Activated CD4-positive, alpha-beta T cell treated with anti-CD3 and anti-CD28 coated beads, Interleukin-2, amount 50 U/mL, for 48 hours (primary cell): ENCODE data around the gene HLA-DQB1.
A peak's percentile ranks its signal among the peaks of the same experiment; 100 is the strongest.
"Not testable (repeated sequence)": the region's sequence is repeated elsewhere in the genome, so short reads cannot be mapped to it uniquely, and the experiment has no call there.

Experiments used
- DNase-seq, 2 experiments: peaks; one replicate each; pipeline ENCODE4 v3.0.0-alpha.2; 2020

HLA-DQB1 gene

DNA sequence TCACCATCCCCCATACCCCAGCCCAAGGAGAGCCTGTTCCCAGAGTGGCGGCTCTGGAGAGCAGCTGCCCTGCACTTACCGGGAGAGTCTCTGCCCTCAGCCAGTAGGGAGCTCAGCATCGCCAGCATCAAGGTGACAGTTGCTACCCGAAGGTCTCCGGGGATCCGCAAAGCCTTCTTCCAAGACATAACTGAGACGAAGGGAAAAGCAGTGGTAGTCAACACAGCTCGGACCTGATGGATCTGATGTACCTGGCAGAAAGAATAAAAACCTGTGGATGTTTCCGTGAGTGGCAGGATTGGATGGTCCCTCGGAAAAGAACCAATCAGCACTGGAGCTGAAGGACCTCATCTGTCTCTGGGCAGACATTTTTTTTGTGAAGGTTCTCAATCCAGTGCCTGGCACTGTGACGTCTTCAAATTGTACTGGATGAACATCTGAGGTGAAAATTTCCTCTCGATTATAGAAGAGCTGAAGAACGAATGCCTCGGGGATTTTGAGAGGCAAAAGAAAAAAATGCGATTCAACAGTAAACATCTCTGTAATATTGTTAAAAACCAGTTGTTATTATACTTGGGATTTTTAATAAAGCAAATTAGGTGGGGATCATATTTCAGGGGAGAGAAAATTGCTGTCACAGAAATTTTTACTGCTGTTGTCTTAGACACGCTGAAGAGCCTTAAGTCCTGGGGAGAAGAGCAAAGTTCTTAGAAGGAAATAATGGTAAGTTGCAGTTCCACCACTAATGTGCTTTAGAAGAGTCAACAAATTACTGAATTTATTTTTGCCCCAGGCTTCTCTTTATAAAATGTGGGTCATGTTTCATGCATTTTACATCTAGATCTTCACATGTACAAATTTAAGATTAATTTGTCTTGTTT, at the start of gene HLA-DQB1:
Gene HLA-DQB1 (minus strand): TSS at position 238 of the 881 bp plus-strand sequence. CDS start 50 bp downstream, at position 188.
- DNase-seq, result peak; percentile 10 to 18

DNA sequence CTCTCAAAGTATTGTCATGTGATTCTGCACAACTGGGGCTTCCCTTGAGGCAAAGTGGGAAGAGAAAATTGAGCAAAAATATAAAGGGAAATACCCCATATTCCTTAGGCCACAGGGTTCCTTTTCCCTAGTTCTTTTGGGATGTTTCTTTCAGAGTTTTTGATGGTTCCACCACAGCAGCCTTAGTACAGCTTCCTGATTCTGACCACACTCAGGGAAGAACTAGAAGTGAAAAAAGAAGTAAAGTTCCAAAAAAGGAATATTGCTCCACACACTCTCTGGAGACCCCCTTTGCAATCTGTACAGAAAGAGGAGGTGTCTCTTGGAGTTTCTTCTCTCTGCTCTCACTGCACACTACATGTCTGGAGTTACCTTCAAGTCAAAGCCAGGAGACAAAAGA, 46.8 kb upstream of the HLA-DQB1 start:
- no peak for DNase-seq

DNA sequence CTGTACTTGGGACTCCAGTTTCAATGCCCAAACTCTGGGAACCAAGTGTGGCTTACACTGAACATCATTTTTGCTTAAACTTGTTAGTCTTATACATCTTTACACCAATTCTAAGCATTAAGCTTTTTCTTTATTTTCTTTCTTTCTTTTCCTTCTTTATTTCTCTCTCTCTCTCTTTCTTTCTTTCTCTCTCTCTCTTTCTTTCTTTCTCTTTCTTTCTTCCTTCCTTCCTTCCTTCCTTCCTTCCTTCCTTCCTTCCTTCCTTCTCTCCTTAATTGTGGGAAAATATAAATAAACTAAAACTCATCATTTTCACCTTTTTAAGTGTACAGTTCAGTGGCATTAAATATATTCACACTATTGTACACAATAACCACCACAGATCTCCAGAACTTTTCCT, 43.2 kb upstream of the HLA-DQB1 start:
- DNase-seq, result no peak

DNA sequence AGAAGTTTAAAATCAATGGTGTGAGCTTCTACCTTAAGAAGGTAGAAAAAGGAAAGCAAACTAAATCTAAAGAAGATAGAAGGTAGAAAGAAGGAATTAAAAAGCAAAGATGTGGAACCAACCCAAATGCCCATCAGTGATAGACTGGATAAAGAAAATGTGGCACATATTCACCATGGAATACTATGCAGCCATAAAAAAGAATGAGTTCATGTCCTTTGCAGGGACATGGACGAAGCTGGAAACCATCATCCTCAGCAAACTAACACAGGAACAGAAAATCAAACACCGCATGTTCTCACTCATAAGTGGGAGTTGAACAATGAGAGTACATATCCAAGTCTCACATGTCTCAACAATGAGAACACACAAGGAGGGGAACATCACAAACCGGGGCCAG, 38.7 kb upstream of the HLA-DQB1 start:
- DNase-seq, result not testable (repeated sequence)

DNA sequence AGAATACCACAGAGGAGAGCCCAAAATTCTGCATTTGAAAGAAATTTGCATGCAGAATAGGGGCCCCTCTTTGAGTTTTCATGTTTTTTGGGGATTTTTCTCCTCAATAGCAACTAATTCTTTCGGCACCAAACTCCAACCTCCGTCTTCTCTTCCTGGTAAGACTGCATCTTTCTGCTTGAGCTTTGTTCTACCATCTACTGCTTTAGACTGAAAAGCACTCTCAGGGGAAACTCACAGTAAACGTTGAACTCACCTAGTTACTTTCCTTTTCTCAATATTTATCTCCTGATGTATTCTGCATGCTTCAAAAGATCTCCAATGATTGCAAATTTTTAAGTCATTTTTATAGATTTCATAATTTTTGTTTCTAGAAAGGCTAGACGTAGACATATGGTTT, 36.9 kb upstream of the HLA-DQB1 start:
- no peak for DNase-seq

DNA sequence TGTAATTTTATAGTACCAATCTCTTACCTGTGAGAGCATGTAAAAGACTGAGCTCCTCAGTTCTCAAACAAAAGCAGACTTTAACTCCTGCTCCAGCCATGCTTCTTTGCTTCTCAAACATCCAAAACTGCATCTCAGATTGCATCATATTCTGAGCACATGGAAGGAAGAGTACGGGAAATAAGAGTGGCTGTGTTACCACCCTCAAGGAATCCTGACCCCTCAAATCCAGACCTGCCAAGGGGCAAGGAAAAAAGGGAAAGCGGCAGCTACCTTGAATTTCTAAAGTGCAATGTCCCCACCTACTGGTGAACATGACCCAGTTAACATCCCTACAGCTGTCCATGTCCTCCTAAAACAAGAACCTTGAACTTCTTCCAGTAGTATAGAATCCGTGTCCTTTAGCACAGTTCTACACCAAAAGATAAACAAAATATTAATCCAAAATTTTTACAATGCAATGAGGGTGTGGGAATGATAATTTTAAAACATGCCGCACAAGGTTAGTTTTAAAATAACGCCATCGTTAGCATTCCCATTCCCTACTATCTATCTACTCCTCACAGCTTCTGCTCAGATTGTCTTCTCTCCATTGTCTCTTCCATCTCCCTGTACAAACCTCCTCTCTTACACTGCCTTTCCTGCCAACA, 34.1 kb upstream of the HLA-DQB1 start:
- peak in 1 of 2 experiments; percentile 14 for DNase-seq

DNA sequence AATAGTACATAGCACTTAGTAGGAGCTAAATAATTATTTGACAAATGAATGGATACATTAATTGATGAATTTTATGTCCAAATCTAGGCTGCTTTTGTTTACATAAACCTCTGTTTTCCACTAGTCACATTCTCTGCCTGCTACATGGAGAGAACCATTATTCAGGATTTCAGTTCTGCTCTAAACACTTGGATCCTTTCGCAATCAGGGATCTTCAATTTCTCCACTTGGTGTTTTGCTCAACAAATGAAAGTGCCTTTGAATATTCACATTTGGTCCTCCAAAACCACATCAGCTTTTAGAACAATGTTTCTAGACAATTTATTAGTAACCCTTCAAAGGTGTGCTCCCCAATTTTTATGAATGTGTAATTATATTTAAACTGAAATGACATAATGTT, 30.6 kb upstream of the HLA-DQB1 start:
- DNase-seq, result no peak

DNA sequence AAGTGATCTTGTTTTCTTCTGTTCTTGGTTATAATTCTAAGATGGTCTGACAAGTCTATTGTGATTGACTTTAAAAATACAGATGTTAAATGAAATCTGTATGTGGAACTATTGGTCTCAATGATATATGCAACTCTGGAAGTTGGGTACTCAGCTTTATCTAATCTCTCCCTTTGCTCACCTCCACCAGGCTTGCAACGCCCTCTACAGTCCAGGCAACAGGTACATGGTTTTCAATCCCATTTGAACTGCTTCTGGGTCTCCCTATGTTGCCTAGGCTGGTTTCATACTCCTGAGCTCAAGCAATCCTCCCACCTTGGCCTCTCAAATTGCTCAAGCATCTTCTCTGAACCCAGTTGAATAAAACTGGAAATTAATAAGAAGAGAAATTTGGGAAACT, 25.6 kb upstream of the HLA-DQB1 start:
- DNase-seq, result peak; percentile 41 to 48

DNA sequence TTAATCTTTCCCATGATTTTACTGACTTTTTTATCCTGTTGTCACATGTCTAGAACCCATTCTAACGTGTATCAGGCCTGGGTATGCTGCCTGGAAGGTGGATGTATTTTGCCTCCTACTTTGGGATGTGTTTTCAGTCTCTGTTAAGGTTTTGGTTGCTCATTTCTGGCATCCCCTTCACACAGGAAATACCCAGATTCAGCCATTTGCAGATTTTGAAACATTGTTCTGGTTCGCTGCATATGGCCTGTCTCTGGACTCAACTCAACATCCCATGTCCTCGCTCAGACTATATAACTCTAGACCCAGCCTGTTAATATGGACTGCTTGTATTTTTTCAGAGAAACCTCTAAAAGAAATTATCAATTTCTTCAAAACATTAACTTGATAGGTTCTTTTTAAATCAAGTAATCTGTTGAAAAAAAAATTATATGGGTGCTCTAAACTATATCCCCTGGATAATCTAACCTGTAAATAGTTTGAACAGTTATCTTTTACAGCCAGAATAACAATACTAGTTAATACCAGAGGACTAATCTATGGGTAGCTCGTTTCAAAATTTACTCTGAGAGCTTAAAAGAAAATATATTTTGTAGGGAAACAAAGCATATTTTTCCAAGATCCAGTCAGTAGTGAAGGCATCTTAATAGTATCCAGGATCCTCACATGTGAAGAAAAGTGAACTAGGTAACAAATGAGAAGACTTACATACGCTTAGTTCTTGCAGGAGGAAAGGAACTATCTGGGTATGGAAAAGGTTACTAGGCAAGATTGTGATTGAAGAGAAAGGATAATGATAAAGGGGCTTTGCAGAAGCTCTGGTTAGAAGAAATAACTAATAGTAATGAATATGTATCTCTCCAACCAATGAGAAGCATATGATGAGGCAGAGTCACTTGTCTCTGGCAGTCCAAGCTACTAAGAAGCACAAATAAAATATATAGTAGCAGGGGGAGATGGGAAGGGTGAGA, 23.4 kb upstream of the HLA-DQB1 start:
- no peak for DNase-seq

DNA sequence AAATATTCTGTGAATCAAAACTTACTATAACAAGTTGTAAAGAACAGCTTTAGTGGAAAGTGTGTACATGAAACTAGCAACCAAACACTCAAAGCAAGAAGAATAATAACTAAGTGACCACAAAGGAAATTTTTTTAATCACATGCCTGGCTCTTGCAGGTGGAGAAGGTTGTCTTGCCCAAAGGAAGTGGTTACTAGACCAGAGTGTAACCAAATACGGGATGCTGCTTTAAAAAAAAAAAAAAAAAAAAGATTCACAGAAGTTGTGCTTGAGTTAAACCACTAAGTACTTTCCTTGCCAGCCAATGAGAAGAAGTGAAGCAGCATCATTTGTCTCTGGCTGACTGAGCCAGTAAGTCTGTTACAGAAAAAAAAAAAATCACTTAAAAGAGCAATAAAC, 19.1 kb upstream of the HLA-DQB1 start:
- peak in 1 of 2 experiments; percentile 6 for DNase-seq

DNA sequence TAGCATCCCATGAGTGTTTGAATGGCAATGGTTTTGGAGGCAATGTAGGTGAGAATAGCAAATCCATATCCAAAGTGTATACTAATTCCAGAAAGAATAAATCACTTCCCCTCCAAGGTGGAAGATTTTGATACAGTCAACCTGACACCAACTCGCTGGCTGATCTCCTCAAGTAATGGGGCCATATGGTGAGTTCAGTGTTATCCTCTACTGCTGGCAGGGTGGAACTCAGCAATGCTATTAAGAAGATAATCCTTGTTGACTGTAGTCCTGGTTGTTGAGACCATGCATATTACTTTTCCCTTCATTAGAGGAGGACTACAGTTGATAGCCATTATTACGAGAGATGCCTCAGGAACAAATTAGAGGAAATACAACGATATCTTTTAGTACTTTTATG, 17.8 kb upstream of the HLA-DQB1 start:
- DNase-seq, result no peak

DNA sequence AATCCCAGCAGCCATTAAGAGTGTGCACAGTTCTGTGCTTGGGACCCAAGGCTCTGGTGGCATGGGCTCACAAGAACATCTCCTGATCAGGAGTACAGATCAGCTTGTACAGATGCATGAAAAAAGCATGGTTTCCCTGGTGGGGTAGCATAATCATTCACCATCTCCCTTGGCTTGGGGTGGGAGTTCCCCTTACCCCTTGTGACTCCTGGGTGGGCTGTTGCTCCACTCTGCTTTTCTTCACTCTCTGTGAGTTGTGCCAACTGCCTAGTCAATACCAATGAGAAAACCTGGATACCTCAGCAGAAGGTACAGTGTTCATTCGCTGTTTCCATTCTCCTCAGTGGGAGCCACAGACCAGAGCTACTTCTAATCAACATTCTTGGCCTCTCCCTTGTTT, 13.6 kb upstream of the HLA-DQB1 start:
- DNase-seq, result no peak

DNA sequence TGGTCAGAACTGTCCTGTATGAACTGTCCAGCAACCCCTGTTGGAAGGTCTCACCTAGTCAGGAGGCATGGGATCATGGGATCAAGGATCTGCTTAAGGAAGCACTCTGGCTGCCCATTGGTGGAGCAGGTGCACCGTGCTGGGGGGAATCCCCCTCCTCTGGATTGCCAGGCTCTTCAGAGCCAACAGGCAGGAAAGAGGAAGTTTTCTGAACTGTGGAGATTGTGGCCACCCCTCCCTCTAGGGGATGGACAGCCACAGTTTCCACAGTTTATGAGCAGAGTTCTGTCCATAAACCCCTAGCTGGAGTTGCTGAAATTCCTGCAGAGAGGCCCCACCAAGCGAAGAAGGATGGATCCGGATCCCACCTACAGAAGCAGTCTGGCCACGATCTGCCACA, 13.0 kb upstream of the HLA-DQB1 start:
- DNase-seq, result no peak

DNA sequence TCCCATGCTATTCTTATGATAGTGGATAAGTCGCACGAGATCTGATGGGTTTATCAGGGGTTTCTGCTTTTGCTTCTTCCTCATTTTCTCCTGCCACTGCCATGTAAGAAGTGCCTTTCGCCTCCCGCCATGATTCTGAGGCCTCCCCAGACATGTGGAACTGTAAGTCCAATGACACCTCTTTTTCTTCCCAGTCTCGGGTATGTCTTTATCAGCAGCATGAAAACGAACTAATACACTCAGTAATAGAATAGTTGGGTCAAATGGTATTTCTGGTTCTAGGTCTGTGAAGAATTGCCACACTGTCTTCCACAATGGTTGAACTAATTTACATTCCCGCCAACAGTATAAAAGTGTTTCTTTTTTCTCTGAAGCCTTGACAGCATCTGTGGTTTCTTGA, 7.7 kb upstream of the HLA-DQB1 start:
- not testable (repeated sequence) for DNase-seq

DNA sequence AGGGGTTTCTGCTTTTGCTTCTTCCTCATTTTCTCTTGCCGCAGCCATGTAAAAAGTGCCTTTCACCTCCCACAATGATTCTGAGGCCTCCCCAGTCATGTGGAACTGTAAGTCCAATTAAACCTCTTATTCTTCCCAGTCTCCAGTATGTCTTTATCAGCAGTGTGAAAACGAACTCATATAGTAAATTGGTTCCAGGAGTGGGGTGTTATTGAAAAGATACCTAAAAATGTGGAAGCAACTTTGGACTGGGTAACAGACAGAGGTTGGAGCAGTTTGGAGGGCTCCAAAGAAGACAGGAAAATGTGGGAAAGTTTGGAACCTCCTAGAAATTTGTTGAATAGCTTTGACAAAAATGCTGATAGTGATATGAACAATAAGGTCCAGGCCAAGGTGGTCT, 5.5 kb upstream of the HLA-DQB1 start:
- not testable (repeated sequence) for DNase-seq

DNA sequence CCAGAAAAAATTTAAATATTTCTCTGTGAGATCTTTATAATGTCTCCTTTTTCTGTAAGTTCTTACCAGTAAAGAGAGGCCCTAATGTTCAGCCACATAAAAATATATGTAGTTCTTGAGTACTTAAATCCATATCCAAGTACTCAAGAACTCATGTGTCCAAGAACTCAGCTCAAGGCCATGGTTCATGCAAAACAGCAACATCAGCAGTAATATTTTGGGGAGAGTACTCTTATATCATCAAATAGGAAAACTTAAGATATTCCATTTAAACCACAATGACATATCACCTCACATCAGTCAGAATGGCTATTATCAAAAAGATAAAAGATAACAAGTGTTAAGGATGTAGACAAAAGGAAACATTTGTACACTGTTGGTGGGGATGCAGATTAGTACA, 3.4 kb upstream of the HLA-DQB1 start:
- DNase-seq, result no peak

DNA sequence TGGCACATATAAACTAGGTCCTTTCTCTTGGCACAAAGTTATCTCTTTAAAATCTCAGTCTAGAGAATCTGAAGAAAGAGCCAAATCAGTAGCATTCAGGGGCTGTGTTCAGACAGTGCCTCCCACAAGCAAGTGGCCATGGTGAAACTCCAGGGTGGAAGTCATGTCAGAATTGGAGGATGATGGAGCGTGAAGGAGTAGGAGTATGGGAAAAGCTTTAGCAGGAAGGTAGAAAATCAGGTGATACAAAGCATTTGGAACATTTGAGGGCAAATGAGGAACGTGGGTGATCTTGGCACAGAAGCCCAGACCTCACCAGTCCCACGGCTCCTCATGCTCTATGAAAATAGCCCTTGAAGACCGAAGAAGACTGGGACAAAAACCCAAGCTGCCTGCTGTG, 2.8 kb upstream of the HLA-DQB1 start:
- no peak for DNase-seq

DNA sequence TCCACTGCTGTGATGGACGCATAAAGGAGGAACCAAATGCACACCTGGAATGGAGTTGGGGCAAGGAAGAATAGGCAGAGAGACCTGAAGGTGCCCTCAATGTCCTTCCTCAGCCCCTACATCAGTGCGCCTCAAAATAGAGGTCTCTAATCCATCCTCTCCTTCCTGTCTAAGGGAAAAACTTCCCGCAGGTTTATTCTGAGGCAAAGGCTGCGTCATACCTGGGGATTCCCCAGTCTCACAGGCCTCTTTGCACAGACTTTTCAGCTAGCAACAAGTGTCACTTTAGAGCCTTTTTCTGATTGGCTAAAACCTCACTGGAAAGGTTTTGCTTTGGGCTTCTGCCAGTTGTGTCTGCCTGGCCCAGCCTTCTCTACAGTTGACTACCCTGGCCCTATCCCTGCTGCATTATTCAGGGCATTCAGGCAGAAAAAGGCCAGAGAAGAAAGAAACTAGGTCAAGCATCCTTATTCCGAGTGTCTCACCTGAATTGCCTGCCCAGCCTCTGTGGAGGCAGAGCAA, 1.8 kb upstream of the HLA-DQB1 start:
- peak; percentile 17 to 40 for DNase-seq

DNA sequence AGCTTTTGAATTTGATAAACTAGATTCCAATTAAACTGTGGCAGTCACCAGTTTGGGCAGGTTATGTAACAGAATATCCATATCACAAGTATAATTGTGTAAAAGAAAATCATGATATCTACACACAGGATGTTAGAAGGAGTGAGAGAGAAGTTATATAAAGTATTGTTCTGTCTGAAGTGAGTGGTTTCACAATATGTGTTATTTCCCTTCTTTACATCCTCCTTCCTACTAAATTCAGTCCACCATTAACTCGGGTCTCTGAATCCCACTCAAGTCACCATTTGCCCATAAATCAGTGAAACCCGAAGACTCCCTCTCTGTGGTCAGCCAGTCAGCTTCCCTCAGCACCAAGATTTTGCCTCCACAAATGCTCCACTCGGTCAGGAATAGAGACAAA, 796 bp downstream of the HLA-DQB1 start:
- DNase-seq, result no peak

DNA sequence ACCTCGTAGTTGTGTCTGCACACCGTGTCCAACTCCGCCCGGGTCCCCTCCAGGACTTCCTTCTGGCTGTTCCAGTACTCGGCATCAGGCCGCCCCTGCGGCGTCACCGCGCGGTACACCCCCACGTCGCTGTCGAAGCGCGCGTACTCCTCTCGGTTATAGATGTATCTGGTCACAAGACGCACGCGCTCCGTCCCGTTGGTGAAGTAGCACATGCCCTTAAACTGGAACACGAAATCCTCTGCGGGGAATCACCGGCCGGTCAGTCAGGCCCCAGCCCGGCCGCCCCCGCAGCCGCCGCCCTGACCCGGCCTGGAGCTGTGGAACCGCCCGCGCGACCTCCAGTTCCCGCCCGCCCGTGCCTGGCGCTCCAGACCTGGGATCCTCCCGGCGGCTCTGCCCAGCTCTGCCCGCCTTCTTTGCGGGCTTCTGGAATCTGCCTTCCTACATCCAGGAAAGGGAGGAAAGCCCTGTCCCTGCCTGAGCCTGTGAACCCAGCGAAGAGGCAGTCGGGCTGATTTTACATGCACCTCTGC, 1.6 kb downstream of the HLA-DQB1 start:
- DNase-seq, result peak in 1 of 2 experiments; percentile 12

DNA sequence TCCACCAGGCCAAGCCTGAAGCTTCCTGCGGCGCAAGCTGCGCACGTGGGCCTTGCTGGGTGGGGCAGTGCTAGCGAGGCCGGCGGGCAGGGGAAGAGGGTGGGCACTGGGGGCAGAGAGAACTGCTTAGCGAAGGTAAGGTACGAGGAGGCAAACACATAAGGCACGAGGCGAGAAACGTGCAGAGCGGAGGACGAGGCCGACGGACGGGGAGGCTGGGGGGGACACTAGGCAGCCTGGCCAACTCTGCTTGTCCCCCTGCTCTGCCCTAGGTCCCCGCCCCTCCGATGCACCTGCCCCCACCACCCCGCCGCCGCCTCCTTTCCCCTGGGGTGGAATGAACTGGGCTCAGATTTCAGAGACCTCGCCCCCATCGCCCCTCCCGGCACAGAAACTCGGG, 2.1 kb downstream of the HLA-DQB1 start:
- no peak for DNase-seq

DNA sequence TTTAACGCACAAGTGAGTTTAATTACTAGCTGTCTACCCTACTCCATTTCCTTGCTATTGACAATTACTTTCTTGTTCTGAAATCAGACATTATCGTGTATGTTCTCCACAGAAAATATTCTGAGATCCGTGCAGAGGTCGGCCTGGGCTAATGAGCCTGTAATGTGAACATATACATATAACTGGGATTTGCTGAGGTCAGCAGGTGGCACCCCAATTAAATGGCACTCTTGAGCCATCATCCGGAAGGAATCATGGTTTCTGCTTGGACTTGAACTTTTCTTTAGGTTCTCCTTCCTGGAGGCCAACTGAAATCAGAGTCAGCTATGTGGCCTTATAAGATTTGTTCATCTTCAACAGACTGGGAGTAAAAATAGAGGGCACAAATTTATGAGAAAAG, 3.6 kb downstream of the HLA-DQB1 start:
- DNase-seq, result no peak

DNA sequence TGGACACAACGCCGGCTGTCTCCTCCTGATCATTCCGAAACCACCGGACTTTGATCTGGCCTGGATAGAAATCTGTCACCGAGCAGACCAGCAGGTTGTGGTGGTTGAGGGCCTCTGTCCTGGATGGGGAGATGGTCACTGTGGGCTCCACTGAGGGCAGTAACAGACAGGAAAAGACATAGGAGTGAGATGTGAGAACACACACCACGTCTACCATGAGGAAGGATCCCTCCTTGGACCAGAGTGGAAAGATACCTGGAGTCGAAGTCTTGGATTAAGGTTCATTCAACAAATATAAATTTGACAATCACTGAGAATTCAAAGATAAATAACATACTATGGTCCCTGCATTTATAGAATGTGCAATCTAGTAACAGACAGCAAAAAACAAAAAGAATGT, 4.4 kb downstream of the HLA-DQB1 start:
- no peak for DNase-seq
